SJSA1 (cell line): ENCODE data around the gene SCGN. TPM values are rescaled to one million over a fixed set of nuclear protein-coding genes. Genes with fewer than 3 reads are reported as not detected.

Experiments used
- DNase-seq, 2 experiments: peaks; one replicate each; pipeline ENCODE4 v3.0.0-alpha.2; 2015 to 2020; ENCODE audit warnings: low spot score in 2 of 2, low read depth in 1 of 2
- H3K27ac ChIP-seq: fragments of 250-450 bp; sonication (Bioruptor Pico); 2 replicates; pipeline ENCODE4 v1.5.1; 2020; ENCODE audit warnings: mild to moderate bottlenecking, moderate library complexity
- H3K27me3 ChIP-seq: fragments of 250-450 bp; sonication (Bioruptor Pico); replicated peaks from 2 replicates; pipeline ENCODE4 v1.5.1; 2020; ENCODE audit warnings: mild to moderate bottlenecking, moderate library complexity
- H3K36me3 ChIP-seq: fragments of 250-450 bp; sonication (Bioruptor Pico); 2 replicates; pipeline ENCODE4 v1.5.1; 2020; ENCODE audit warnings: mild to moderate bottlenecking
- H3K4me1 ChIP-seq: fragments of 250-450 bp; sonication (Bioruptor Pico); replicated peaks from 2 replicates; pipeline ENCODE4 v1.6.1; 2021; ENCODE audit warnings: mild to moderate bottlenecking
- H3K4me3 ChIP-seq: fragments of 250-450 bp; sonication (Bioruptor Pico); 2 replicates; pipeline ENCODE4 v1.5.1; 2020; ENCODE audit warnings: mild to moderate bottlenecking
- H3K9me3 ChIP-seq: fragments of 250-450 bp; sonication (Bioruptor Pico); replicated peaks from 2 replicates; pipeline ENCODE4 v1.5.1; 2020; ENCODE audit warnings: mild to moderate bottlenecking
- total RNA-seq: library from RNA; depleted of rRNA; stranded (reverse); fragments of >200 nt; shearing (Covaris generic); gene quantifications from 2 replicates; pipeline ENCODE4 v1.2.3, GENCODE V29; 2014

The SCGN gene
- total RNA-seq, 1 experiment from 2014 or later = not detected

- H3K4me3 ChIP-seq = no peak overlapping the region
- DNase-seq = no peak
Measured at GRCh38 chr6:25703005-25703404, 51.0 kb downstream of the SCGN start.

DNA sequence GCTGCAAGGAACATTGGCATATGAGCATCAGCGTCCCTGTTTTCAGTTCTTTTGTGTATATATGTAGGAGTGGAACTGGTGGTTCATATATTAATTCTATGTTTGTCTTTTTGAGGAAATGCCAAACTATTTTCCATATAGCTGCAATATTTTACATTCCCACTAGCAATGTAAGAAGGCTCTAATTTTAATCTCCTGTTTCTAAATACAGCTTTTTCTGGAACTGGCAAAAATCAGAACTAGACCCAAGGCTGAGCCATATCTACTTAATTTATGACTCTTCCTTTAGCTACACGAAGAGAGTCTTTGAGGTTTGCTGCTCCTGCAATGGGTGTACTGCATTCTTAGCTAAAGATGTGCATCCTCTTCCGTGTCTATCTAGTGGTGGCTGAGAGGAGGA lies 52.0 kb downstream of the SCGN start:
- Histone ChIP-seq H3K4me1 (no peaks in the 10 kb centered on the region), H3K9me3 (no peaks in the 10 kb centered on the region), H3K36me3 (no peaks in the 10 kb centered on the region), H3K27ac (no peak overlapping the region), H3K27me3 (no peaks in the 10 kb centered on the region), H3K4me3 (no peak overlapping the region)
- DNase-seq = no peak

More at GRCh38 chr6:25703005-25703404, 51.0 kb downstream of the SCGN start:
- no peaks in the 10 kb centered on the region for H3K36me3 ChIP-seq
- H3K4me1 ChIP-seq = no peaks in the 10 kb centered on the region
- no peaks in the 10 kb centered on the region for H3K9me3 ChIP-seq
- H3K27ac ChIP-seq = no peak overlapping the region
- H3K27me3 ChIP-seq = no peaks in the 10 kb centered on the region

DNA sequence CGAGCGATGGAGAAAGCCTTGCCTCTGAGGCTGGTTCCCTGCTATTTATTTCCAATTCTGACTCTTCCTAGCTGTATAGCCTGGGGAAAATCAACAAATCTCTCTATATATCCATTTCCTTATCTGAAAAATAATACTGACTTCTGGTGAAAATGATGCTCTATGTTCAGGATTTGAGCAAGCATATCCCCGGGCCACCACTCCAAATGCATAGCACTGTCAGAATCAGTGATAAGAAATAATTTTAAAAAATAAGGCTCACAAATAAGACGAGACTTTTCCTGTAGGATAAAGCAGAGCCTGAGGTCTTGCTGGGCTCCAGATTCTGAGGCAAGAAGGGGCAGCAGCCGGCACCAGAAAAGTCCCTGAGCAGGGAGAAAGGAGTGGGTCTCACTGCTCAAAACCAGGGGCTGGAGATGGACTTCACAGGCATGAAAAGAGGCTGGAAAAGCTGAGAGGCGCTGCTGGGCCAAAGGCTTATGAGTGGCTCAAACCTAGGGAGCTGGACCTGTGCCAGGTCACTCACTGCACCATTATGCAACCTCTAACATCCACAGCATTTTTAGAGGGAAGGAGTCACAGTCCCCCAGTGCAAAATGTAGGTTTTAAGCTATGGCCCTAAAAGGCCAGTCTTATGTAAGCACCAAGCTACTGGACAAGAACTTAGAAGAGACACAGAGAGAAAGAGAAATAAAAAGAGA lies 54.4 kb downstream of the SCGN start:
- Histone ChIP-seq H3K36me3 (no peaks in the 10 kb centered on the region), H3K4me1 (no peaks in the 10 kb centered on the region), H3K27ac (no peak overlapping the region), H3K27me3 (no peaks in the 10 kb centered on the region), H3K4me3 (no peak overlapping the region), H3K9me3 (no peaks in the 10 kb centered on the region)
- no peak for DNase-seq

DNA sequence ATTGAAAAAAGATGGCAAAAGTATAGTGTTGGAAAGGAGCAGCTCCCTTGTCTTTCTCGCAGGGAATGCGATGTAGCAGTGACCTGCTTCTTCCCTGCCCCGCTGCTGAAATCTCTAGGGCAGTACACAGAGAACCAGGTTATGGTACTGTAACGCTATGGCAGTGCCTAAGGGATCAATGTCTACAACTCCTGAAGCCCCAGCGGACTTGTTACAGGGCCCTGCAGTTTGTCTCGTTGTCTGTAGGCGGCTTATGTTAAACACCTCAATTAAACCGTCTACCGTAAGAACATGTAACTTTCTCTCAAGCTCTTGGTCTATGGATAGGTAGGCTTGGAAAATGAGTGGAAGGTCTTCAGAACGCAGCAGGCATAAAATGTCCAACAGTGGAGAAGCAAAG lies 57.7 kb downstream of the SCGN start:
- H3K27me3 ChIP-seq = no peaks in the 10 kb centered on the region
- no peak for DNase-seq

GRCh38 chr6:25710287-25710686 lies 58.3 kb downstream of the SCGN start:
- H3K27me3 ChIP-seq = no peaks in the 10 kb centered on the region
- no peak overlapping the region for H3K27ac ChIP-seq
- H3K36me3 ChIP-seq = no peaks in the 10 kb centered on the region
- H3K4me3 ChIP-seq = no peak overlapping the region
- H3K9me3 ChIP-seq = no peaks in the 10 kb centered on the region
- H3K4me1 ChIP-seq = no peaks in the 10 kb centered on the region
- DNase-seq = no peak

More for the DNA sequence above, 57.7 kb downstream of the SCGN start:
- no peaks in the 10 kb centered on the region for H3K36me3 ChIP-seq
- no peaks in the 10 kb centered on the region for H3K4me1 ChIP-seq
- no peak overlapping the region for H3K27ac ChIP-seq
- no peak overlapping the region for H3K4me3 ChIP-seq
- no peaks in the 10 kb centered on the region for H3K9me3 ChIP-seq

GRCh38 chr6:25713824-25714223 lies 61.8 kb downstream of the SCGN start:
- no peak overlapping the region for H3K4me3 ChIP-seq
- no peaks in the 10 kb centered on the region for H3K9me3 ChIP-seq
- H3K36me3 ChIP-seq = no peaks in the 10 kb centered on the region
- H3K27me3 ChIP-seq = no peaks in the 10 kb centered on the region
- no peak overlapping the region for H3K27ac ChIP-seq
- DNase-seq = no peak
- no peaks in the 10 kb centered on the region for H3K4me1 ChIP-seq

DNA sequence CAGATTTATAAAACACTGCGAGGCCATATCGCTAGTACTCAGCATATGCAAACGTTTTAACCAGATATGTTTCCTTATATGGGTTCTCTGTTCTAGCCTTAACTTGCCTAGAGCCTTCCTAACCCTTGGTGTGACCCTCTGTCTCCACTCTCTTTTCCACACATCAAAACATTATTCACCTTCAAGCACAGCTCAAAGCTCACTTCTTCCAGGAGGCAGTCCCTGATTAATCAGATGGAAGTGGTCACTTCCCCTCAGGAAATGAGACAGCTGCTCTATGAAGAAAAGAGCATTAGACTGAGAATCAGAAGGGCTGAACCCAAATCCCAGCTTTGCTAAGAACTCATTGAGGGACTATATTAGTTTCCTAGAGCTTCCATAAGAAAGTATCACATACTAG lies 62.8 kb downstream of the SCGN start:
- Histone ChIP-seq H3K27me3 (no peaks in the 10 kb centered on the region), H3K4me3 (no peak overlapping the region), H3K9me3 (no peaks in the 10 kb centered on the region), H3K4me1 (no peaks in the 10 kb centered on the region), H3K36me3 (no peaks in the 10 kb centered on the region), H3K27ac (no peak overlapping the region)
- DNase-seq = no peak

GRCh38 chr6:25715794-25716193 lies 63.8 kb downstream of the SCGN start:
- DNase-seq = no peak
- Histone ChIP-seq H3K27ac (no peak overlapping the region), H3K4me3 (no peak overlapping the region), H3K27me3 (no peaks in the 10 kb centered on the region), H3K36me3 (no peaks in the 10 kb centered on the region), H3K4me1 (no peaks in the 10 kb centered on the region), H3K9me3 (no peaks in the 10 kb centered on the region)

DNA sequence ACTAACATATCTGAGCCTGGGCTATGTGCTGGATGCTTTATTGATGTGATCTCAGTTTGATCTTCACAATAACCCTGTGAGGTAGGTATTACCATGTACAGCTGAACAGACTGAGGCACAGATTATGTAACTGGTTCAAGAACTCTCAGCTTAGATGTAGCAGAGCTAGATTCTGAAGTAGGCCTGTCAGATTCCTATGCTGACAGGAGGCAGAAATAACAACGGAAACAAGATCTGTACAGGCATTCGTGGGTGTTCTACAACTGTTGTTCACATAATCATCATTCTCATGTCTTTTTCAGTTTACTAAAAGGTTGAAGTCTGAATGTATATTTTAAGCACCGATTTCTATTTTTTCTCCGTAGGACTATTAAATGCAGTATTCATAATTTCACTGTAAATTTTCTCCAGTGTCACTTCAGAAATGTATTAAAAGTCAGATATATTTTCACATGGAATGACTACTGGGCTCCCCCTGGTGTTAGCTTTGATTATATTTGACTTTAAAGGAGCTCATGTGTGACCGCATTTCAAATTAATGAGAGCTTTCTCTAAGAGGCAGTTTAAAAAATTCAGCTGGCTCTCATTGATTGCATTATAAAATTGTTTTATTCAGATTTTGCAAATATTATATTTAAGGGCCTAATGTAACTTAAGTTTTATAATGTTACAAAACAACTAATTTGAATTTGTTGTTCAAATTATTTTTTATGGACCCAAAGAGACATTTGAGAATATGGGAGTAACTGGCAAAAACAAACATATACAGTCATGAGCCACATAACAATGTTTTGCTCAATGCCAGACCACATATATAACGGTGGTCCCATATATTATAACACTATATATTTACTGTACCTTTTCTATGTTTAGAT lies 66.1 kb downstream of the SCGN start:
- H3K4me3 ChIP-seq = no peak overlapping the region
- no peaks in the 10 kb centered on the region for H3K27me3 ChIP-seq
- H3K4me1 ChIP-seq = no peaks in the 10 kb centered on the region
- H3K27ac ChIP-seq = no peak overlapping the region
- no peaks in the 10 kb centered on the region for H3K9me3 ChIP-seq
- H3K36me3 ChIP-seq = no peaks in the 10 kb centered on the region
- DNase-seq = no peak

DNA sequence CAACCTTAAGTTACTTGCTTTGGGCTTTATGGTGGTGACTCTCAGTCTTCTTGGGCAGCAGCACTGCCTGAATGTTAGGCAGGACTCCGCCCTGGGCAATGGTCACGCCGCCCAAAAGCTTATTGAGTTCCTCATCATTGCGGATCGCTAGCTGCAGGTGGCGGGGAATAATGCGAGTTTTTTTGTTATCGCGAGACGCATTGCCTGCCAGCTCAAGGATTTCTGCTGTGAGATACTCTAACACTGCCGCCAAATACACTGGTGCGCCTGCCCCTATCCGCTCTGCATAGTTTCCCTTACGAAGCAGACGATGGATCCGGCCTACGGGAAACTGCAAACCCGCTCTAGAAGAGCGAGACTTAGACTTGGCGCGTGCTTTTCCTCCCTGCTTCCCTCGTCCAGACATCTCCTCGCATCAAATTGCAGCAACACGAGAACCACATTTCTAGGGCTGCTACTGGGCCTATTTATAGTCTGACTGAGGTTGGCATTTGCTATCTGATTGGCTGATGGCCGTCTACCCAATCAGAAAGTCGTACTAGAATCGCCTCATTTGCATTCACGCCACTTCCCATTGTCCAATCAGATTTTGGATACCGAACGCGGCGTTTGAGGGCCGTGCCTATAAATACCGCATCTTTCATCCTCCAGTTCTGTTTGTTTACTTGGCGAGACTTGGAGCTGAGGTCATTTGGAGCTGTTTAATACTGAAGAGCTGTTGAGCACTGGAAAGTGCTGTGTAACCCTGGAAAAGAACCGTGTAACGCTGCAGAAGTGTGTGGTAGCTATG lies 74.3 kb downstream of the SCGN start:
- no peak for DNase-seq
- Histone ChIP-seq H3K36me3 (no peaks in the 10 kb centered on the region), H3K4me1 (no peaks in the 10 kb centered on the region), H3K4me3 (no peak overlapping the region), H3K27ac (no peak overlapping the region), H3K9me3 (no peaks in the 10 kb centered on the region), H3K27me3 (no peaks in the 10 kb centered on the region)

GRCh38 chr6:25727028-25727427 lies 75.0 kb downstream of the SCGN start:
- H3K36me3 ChIP-seq = no peaks in the 10 kb centered on the region
- no peaks in the 10 kb centered on the region for H3K4me1 ChIP-seq
- H3K27ac ChIP-seq = no peak overlapping the region
- no peak for DNase-seq
- no peaks in the 10 kb centered on the region for H3K9me3 ChIP-seq
- H3K27me3 ChIP-seq = no peaks in the 10 kb centered on the region
- H3K4me3 ChIP-seq = no peak overlapping the region

GRCh38 chr6:25730907-25731306 lies 78.9 kb downstream of the SCGN start:
- H3K27me3 ChIP-seq = peaks cover 5% of the 10 kb centered on the region; the same call in 1 of the 2 replicates
- H3K4me1 ChIP-seq = no peaks in the 10 kb centered on the region
- no peaks in the 10 kb centered on the region for H3K36me3 ChIP-seq
- no peak for DNase-seq
- H3K9me3 ChIP-seq = no peaks in the 10 kb centered on the region
- no peak overlapping the region for H3K27ac ChIP-seq
- no peak overlapping the region for H3K4me3 ChIP-seq

DNA sequence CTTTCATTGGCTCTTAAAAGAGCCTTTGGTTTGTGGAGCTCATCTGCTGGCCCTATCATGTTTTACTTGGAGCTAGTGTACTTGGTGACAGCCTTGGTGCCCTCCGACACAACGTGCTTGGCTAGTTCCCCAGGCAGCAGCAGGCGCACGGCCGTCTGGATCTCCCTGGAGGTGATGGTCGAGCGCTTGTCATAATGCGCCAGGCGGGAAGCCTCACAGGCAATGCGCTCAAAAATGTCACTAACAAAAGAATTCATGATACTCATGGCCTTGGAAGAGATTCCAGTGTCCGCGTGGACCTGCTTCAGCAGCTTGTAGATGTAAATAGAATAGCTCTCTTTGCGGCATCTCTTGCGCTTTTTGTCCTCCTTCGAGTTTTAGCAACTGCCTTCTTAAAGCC lies 79.7 kb downstream of the SCGN start:
- no peak overlapping the region for H3K27ac ChIP-seq
- H3K36me3 ChIP-seq = no peaks in the 10 kb centered on the region
- no peak for DNase-seq
- H3K27me3 ChIP-seq = peaks cover 5% of the 10 kb centered on the region; the same call in 1 of the 2 replicates
- no peaks in the 10 kb centered on the region for H3K4me1 ChIP-seq
- H3K9me3 ChIP-seq = no peaks in the 10 kb centered on the region
- no peak overlapping the region for H3K4me3 ChIP-seq
